HepG2 (cell line): ENCODE measurements around the gene MAVS. TPM values are rescaled to one million over a fixed set of nuclear protein-coding genes. Genes with fewer than 3 reads are reported as not detected.

Experiments
- AFF4 ChIP-seq: sonication (generic); formaldehyde crosslinking; IDR thresholded peaks from 2 replicates; pipeline ENCODE4 v1.4.0; 2020; ENCODE audit warnings: missing genetic modification reagents
- ASH2L ChIP-seq: fragments of 300-600, 200-600 bp; sonication (generic); IDR thresholded peaks from 2 replicates; pipeline ENCODE4 v1.7.0; 2017; ENCODE audit warnings: low read depth, mild to moderate bottlenecking, moderate library complexity, mixed read lengths, low read length; ENCODE audit not compliant: insufficient read length
- HNRNPH1 ChIP-seq: fragments of 200-400 bp; formaldehyde crosslinking; optimal IDR thresholded peaks from 2 replicates; pipeline ENCODE3; 2017; ENCODE audit warnings: mild to moderate bottlenecking, low read depth, low read length
- PRDM10 ChIP-seq: sonication (generic); formaldehyde crosslinking; IDR thresholded peaks from 2 replicates; pipeline ENCODE4 v1.4.0; 2020; ENCODE audit warnings: low read depth, missing genetic modification reagents
- RAD21 ChIP-seq: fragments of 450-650 bp; formaldehyde crosslinking; IDR thresholded peaks from 2 replicates; pipeline ENCODE4 v1.5.0; 2020; ENCODE audit warnings: mild to moderate bottlenecking
- REST ChIP-seq, 2 experiments: IDR thresholded peaks; 2 replicates each; pipeline ENCODE4 v1.6.1; 2011 to 2012; ENCODE audit warnings: low read length in 2 of 2, borderline replicate concordance in 1 of 2, low read depth in 1 of 2, mild to moderate bottlenecking in 1 of 2, moderate library complexity in 1 of 2
- RORA ChIP-seq: sonication (generic); formaldehyde crosslinking; IDR thresholded peaks from 2 replicates; pipeline ENCODE4 v1.5.0; 2020; ENCODE audit warnings: mild to moderate bottlenecking, missing genetic modification reagents, moderate library complexity
- ZHX2 ChIP-seq, 2 experiments: sonication (generic) in 1 of 2; formaldehyde crosslinking in 1 of 2; IDR thresholded peaks; 2 replicates each; pipeline versions ENCODE4 v1.6.1 to v1.9.0; 2014 to 2022; ENCODE audit warnings: antibody characterized with exemption in 1 of 2, borderline replicate concordance in 1 of 2, inconsistent platforms in 1 of 2, low read depth in 1 of 2, missing genetic modification reagents in 1 of 2
- polyA plus RNA-seq, 8 experiments: library from polyadenylated mRNA; depleted of rRNA in 3 of 8; stranded (reverse) in 7 of 8; unstranded in 1 of 8; fragments of >200 nt; fragmentation: Illumina TruSeq in 4 of 8; extraction: Trizol in 4 of 8; gene quantifications; 2 replicates each; pipeline versions ENCODE4 v1.2.1 to v1.2.3, GENCODE V29; 2011 to 2016; ENCODE audit warnings: low read depth in 4 of 8, missing spikeins in 1 of 8, mixed read lengths in 1 of 8; ENCODE audit not compliant: insufficient read depth in 1 of 8
- total RNA-seq, 5 experiments: library from RNA; depleted of rRNA; stranded (reverse); fragments of >200 nt; fragmentation: Illumina TruSeq; extraction: Trizol; gene quantifications; 2 replicates each; pipeline ENCODE4 v1.2.3, GENCODE V29; 2016; ENCODE audit warnings: low read depth in 1 of 5

The MAVS gene
- total and polyA plus RNA-seq, 2 of the 13 experiments (the other 11 are each of a cell fraction or from before 2014, with no cell fraction given): 27.3 to 36.6 TPM

- peak in 1 of 2 experiments; percentile 71; a peak in 2 of 4 replicates for TF ChIP-seq REST (IDR thresholded peaks at IDR 0.05; ENCODE audit: borderline replicate concordance in 1 of 2, low read depth in 1 of 2, low read length in 2 of 2)
- 0 out of 2 replicates have a peak, but pooled peaks have one; percentile 22 for TF ChIP-seq PRDM10 (CRISPR knock-in tag)
- TF ChIP-seq ZHX2 (IDR thresholded peaks at IDR 0.05; ENCODE audit: low read depth): peak; percentile 68
- peak; percentile 94 for TF ChIP-seq ZHX2 (CRISPR knock-in tag; IDR thresholded peaks at IDR 0.05; ENCODE audit: borderline replicate concordance)
- peak; percentile 63; the same call in 1 of the 2 replicates for TF ChIP-seq RAD21 (CRISPR knock-in tag)
- TF ChIP-seq ASH2L: peak; percentile 88
- peak; percentile 58; the same call in 1 of the 2 replicates for TF ChIP-seq AFF4 (CRISPR knock-in tag)
- no peak for TF ChIP-seq RORA
- peak; percentile 85 for TF ChIP-seq HNRNPH1
Observed at GRCh38 chr20:3846740-3847428, at the start of gene MAVS (continued).
